Measurements from ENCODE around the gene PSD. TPM values are rescaled to one million over a fixed set of nuclear protein-coding genes. Genes with fewer than 3 reads are reported as not detected.

Gene PSD
- total and polyA plus RNA-seq, 9 of the 15 experiments (the other 6 are each of a cell fraction or from before 2014, with no cell fraction given) = 0.11 to 1.7 (median 0.54) TPM; not detected in 2

- TF ChIP-seq, protein P1, sequence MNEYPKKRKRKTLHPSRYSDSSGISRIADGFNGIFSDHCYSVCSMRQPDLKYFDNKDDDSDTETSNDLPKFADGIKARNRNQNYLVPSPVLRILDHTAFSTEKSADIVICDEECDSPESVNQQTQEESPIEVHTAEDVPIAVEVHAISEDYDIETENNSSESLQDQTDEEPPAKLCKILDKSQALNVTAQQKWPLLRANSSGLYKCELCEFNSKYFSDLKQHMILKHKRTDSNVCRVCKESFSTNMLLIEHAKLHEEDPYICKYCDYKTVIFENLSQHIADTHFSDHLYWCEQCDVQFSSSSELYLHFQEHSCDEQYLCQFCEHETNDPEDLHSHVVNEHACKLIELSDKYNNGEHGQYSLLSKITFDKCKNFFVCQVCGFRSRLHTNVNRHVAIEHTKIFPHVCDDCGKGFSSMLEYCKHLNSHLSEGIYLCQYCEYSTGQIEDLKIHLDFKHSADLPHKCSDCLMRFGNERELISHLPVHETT (CRISPR knock-in tag; conservative IDR thresholded peaks at IDR 0.05 in 1 of 2, IDR thresholded peaks at IDR 0.05 in 1 of 2) = no peak; a peak in 1 of 4 replicates
- TF ChIP-seq TCFL5 (CRISPR knock-in tag; conservative IDR thresholded peaks at IDR 0.05) (no peak), ATF6 (CRISPR knock-in tag; IDR thresholded peaks at IDR 0.05) (no peak), SMARCB1 (IDR thresholded peaks at IDR 0.05; ENCODE audit: insufficient read length, low read depth) (no peak), POLR2G (IDR thresholded peaks at IDR 0.05; ENCODE audit: low read depth, low read length) (no peak), SREBF2 (CRISPR knock-in tag; IDR thresholded peaks at IDR 0.05) (no peak), NFIC (IDR thresholded peaks at IDR 0.05) (no peak), NCOA1 (IDR thresholded peaks at IDR 0.05; ENCODE audit: low read depth) (peak; percentile 75), ARID1B (IDR thresholded peaks at IDR 0.05) (peak; percentile 90), NFE2 (IDR thresholded peaks at IDR 0.05; ENCODE audit: low read depth) (peak; percentile 54), MTA3 (IDR thresholded peaks at IDR 0.05; ENCODE audit: borderline replicate concordance) (peak; percentile 53; the same call in 1 of the 2 replicates), HES1 (IDR thresholded peaks at IDR 0.05; ENCODE audit: low read depth) (no peak), SIX5 (IDR thresholded peaks at IDR 0.05; ENCODE audit: borderline replicate concordance in 1 of 2, insufficient read depth in 1 of 2, low read depth in 1 of 2, low read length in 2 of 2) (no peak), FOSL1 (tag; conservative IDR thresholded peaks at IDR 0.05) (peak; percentile 95), HMGXB4 (CRISPR knock-in tag; IDR thresholded peaks at IDR 0.05) (no peak), ZNF507 (tag; conservative IDR thresholded peaks at IDR 0.05) (no peak), ZNF143 (CRISPR knock-in tag; IDR thresholded peaks at IDR 0.05) (no peak), SRSF7 (optimal IDR thresholded peaks at IDR 0.05; ENCODE audit: low read depth, low read length) (no peak), MAX (CRISPR knock-in tag; IDR thresholded peaks at IDR 0.05) (no peak), ZNF354B (CRISPR knock-in tag; IDR thresholded peaks at IDR 0.05) (no peak), SP2 (IDR thresholded peaks at IDR 0.05; ENCODE audit: extremely low read depth, low read depth, low read length, poor library complexity, severe bottlenecking) (no peak), MEF2A (IDR thresholded peaks at IDR 0.05; ENCODE audit: control insufficient read depth, low read depth, low read length) (no peak), SMAD1 (IDR thresholded peaks at IDR 0.05; ENCODE audit: low read depth, low read length, partially characterized antibody) (no peak)
Measured at GRCh38 chr10:102455893-102456471, 37.4 kb upstream of the PSD start (continued).
